DMS114 treated with DMSO at 0.1 percent for 48 hours (cell line): ENCODE data around the gene ZBTB4.

Experiments
- DNase-seq: peaks from one replicate; lab custom pipeline; 2025; ENCODE audit not compliant: unreplicated experiment; lab: John Stamatoyannopoulos, UW

The ZBTB4 gene

GRCh38 chr17:7426203-7426863 lies 53.1 kb downstream of the ZBTB4 start:
- DNase-seq, result no peak

- no peak for DNase-seq
Observed at GRCh38 chr17:7425756-7426155, 53.7 kb downstream of the ZBTB4 start.

GRCh38 chr17:7425316-7425715 lies 54.1 kb downstream of the ZBTB4 start, which contains the start of gene SPEM2:
TSS of gene SPEM2 (plus strand) at chr17:7425616. CDS start at chr17:7425689, 73 bp downstream.
- no peak for DNase-seq

- DNase-seq, result no peak
Observed at GRCh38 chr17:7423679-7424078, 55.8 kb downstream of the ZBTB4 start.

GRCh38 chr17:7421186-7421585 lies 58.2 kb downstream of the ZBTB4 start:
- DNase-seq, result no peak

GRCh38 chr17:7419819-7420610 lies 59.4 kb downstream of the ZBTB4 start, which contains the start of gene SPEM1:
TSS of gene SPEM1 (plus strand) at chr17:7420324. CDS start at chr17:7420385, 61 bp downstream.
- DNase-seq, result no peak

- DNase-seq, result no peak
Observed at GRCh38 chr17:7418472-7419152, 60.8 kb downstream of the ZBTB4 start.

GRCh38 chr17:7417056-7417655 lies 62.3 kb downstream of the ZBTB4 start:
- no peak for DNase-seq

- no peak for DNase-seq
Observed at GRCh38 chr17:7416323-7416722, 63.1 kb downstream of the ZBTB4 start.

- no peak for DNase-seq
Observed at GRCh38 chr17:7415784-7416183, 63.6 kb downstream of the ZBTB4 start.

GRCh38 chr17:7414837-7415236 lies 64.6 kb downstream of the ZBTB4 start:
- no peak for DNase-seq

GRCh38 chr17:7413346-7413985 lies 66.0 kb downstream of the ZBTB4 start:
- DNase-seq, result no peak

GRCh38 chr17:7411427-7411750 lies 68.0 kb downstream of the ZBTB4 start:
- no peak for DNase-seq

GRCh38 chr17:7410634-7411426 lies 68.6 kb downstream of the ZBTB4 start:
- no peak for DNase-seq

GRCh38 chr17:7409716-7410115 lies 69.7 kb downstream of the ZBTB4 start:
- no peak for DNase-seq
